GM12874 (cell line): Measurements from ENCODE around the gene ALDOC.

ENCODE experiments used
- CTCF ChIP-seq: IDR thresholded peaks from 2 replicates; pipeline ENCODE4 v1.5.1; 2011; ENCODE audit warnings: low read depth, mild to moderate bottlenecking, control low read depth, low read length, moderate library complexity; ENCODE audit not compliant: insufficient read depth

ALDOC gene

GRCh38 chr17:28576758-28577465, at the start of gene ALDOC:
Gene ALDOC, minus strand, starts transcription at chr17:28576895. Its CDS starts 1,363 bp downstream, at chr17:28575532.
- TF ChIP-seq CTCF, result no peak

GRCh38 chr17:28624148-28624547, 47.5 kb upstream of the ALDOC start:
- no peak for TF ChIP-seq CTCF

- no peak for TF ChIP-seq CTCF
Measured at GRCh38 chr17:28623696-28624095, 47.0 kb upstream of the ALDOC start.

GRCh38 chr17:28622186-28622585, 45.5 kb upstream of the ALDOC start:
- TF ChIP-seq CTCF, result no peak

- no peak for TF ChIP-seq CTCF
Measured at GRCh38 chr17:28620010-28620409, 43.3 kb upstream of the ALDOC start.

GRCh38 chr17:28618464-28618863, 41.8 kb upstream of the ALDOC start:
- no peak for TF ChIP-seq CTCF

GRCh38 chr17:28616281-28616680, 39.6 kb upstream of the ALDOC start:
- no peak for TF ChIP-seq CTCF
